HepG2 (cell line): ENCODE data around the gene AGRN. TPM values are rescaled to one million over a fixed set of nuclear protein-coding genes. Genes with fewer than 3 reads are reported as not detected.

Experiments used
- ATAC-seq: fragments of 200-7000 bp; cut with Tn5 transposase; 3 replicates; pipeline ENCODE4 v1.9.1; 2020; ENCODE audit warnings: mild to moderate bottlenecking, moderate library complexity
- BruUV-seq: library from RNA; stranded (reverse); fragments of 400-500 nt; replicated peaks from 2 replicates; lab custom pipeline; 2021; lab: Mats Ljungman, UMichigan
- CTCF ChIA-PET: fragments of 300-600 bp; formaldehyde crosslinking; extraction: SDS; loops from one replicate; lab custom pipeline; 2021; ENCODE audit warnings: low total read pairs, inconsistent platforms, low intra/inter-chr PET ratio; lab: Yijun Ruan, JAX
- POLR2A ChIA-PET: fragments of 350-600 bp; sonication (Branson Sonifier 250); formaldehyde crosslinking; loops from one replicate; lab custom pipeline; 2020; ENCODE audit warnings: antibody characterized with exemption, inconsistent platforms; lab: Yijun Ruan, JAX
- DNase-seq: peaks from one replicate; pipeline ENCODE4 v3.0.0-alpha.2; 2015; ENCODE audit warnings: low spot score
- FAIRE-seq: peaks from 3 replicates; lab custom pipeline; 2011; peaks lifted over from hg19 to GRCh38; lab: Jason Lieb, UNC
- H2AFZ ChIP-seq: one replicate; pipeline ENCODE4 v1.6.1; 2011; ENCODE audit warnings: low read length, inconsistent platforms
- H3K27ac ChIP-seq: fragments of 300-600 bp; 3 replicates; pipeline ENCODE4 v1.8.0; 2011; ENCODE audit warnings: mixed run types, mild to moderate bottlenecking, mixed read lengths, low read length, inconsistent platforms; ENCODE audit not compliant: insufficient read depth; ENCODE audit errors: extremely low read length
- H3K27me3 ChIP-seq, 2 experiments: fragments of 200-600 bp in 1 of 2; 2 replicates in 1 of 2; 3 replicates in 1 of 2; pipeline versions ENCODE4 v1.6.0 to v1.8.0; 2011; ENCODE audit warnings: low read length in 2 of 2, mild to moderate bottlenecking in 2 of 2, moderate library complexity in 2 of 2, inconsistent platforms in 1 of 2; ENCODE audit not compliant: insufficient read depth in 2 of 2, control insufficient read depth in 1 of 2
- H3K36me3 ChIP-seq, 2 experiments: fragments of 200-600 bp in 1 of 2; replicated peaks in 1 of 2; 2 replicates in 1 of 2; 3 replicates in 1 of 2; pipeline versions ENCODE4 v1.5.1 to v1.8.0; 2011; ENCODE audit warnings: low read length in 2 of 2, inconsistent platforms in 1 of 2; ENCODE audit not compliant: insufficient read depth in 2 of 2, control insufficient read depth in 1 of 2
- H3K4me1 ChIP-seq: 2 replicates; pipeline ENCODE4 v1.5.1; 2012; ENCODE audit warnings: low read length, inconsistent platforms; ENCODE audit not compliant: insufficient read depth
- H3K4me2 ChIP-seq: 2 replicates; pipeline ENCODE4 v1.6.0; 2011; ENCODE audit warnings: low read depth, low read length, inconsistent platforms
- H3K4me3 ChIP-seq, 3 experiments: fragments of 200-600 bp in 1 of 3; sonication (generic), shearing (Covaris generic) in 1 of 3; replicated peaks in 1 of 3; 2 replicates each; pipeline ENCODE4 v1.5.1; 2011 to 2016; ENCODE audit warnings: low read length in 3 of 3, inconsistent platforms in 2 of 3, low read depth in 2 of 3, mild to moderate bottlenecking in 2 of 3, control low read depth in 1 of 3, mixed read lengths in 1 of 3; ENCODE audit not compliant: insufficient read depth in 1 of 3
- H3K79me2 ChIP-seq: one replicate; pipeline ENCODE4 v1.6.1; 2011; ENCODE audit warnings: low read length, inconsistent platforms; ENCODE audit not compliant: insufficient read depth
- H3K9ac ChIP-seq: 2 replicates; pipeline ENCODE4 v1.6.0; 2011; ENCODE audit warnings: mild to moderate bottlenecking, low read depth, low read length, inconsistent platforms; ENCODE audit not compliant: insufficient read depth
- H3K9me3 ChIP-seq: 2 replicates; pipeline ENCODE4 v1.5.1; 2012; ENCODE audit warnings: mild to moderate bottlenecking, low read length
- H4K20me1 ChIP-seq: 2 replicates; pipeline ENCODE4 v1.6.0; 2011; ENCODE audit warnings: inconsistent platforms, mild to moderate bottlenecking, low read length, moderate library complexity; ENCODE audit not compliant: insufficient read depth
- AGO2 ChIP-seq: fragments of 200-400 bp; formaldehyde crosslinking; optimal IDR thresholded peaks from 2 replicates; pipeline ENCODE3; 2017; ENCODE audit warnings: mild to moderate bottlenecking, low read depth, low read length, moderate library complexity
- AKAP8 ChIP-seq: sonication (generic); formaldehyde crosslinking; IDR thresholded peaks from 2 replicates; pipeline ENCODE4 v1.5.1; 2020; ENCODE audit warnings: mild to moderate bottlenecking, missing genetic modification reagents
- PITX1 ChIP-seq: sonication (generic); formaldehyde crosslinking; IDR thresholded peaks from 2 replicates; pipeline ENCODE4 v1.5.1; 2020; ENCODE audit warnings: mild to moderate bottlenecking, missing genetic modification reagents
- POLR2G ChIP-seq: fragments of 200-400 bp; formaldehyde crosslinking; IDR thresholded peaks from 2 replicates; pipeline ENCODE4 v1.6.1; 2018; ENCODE audit warnings: mild to moderate bottlenecking, low read depth, low read length, moderate library complexity
- RXRB ChIP-seq: IDR thresholded peaks from 2 replicates; pipeline ENCODE4 v1.6.1; 2016; ENCODE audit warnings: borderline replicate concordance, missing genetic modification reagents, missing compliant biosample characterization
- ZBTB40 ChIP-seq, 2 experiments: fragments of 450-650 bp in 1 of 2; sonication (generic) in 1 of 2; formaldehyde crosslinking in 1 of 2; IDR thresholded peaks; 2 replicates each; pipeline versions ENCODE4 v1.6.1 to v1.8.0; 2016 to 2022; ENCODE audit warnings: antibody characterized with exemption in 1 of 2, mild to moderate bottlenecking in 1 of 2, missing genetic modification reagents in 1 of 2
- ZNF333 ChIP-seq: sonication (generic); formaldehyde crosslinking; IDR thresholded peaks from 2 replicates; pipeline ENCODE4 v1.4.0; 2020; ENCODE audit warnings: mild to moderate bottlenecking, missing genetic modification reagents, borderline replicate concordance
- ZNF589 ChIP-seq: sonication (generic); formaldehyde crosslinking; conservative IDR thresholded peaks from 2 replicates; pipeline ENCODE4 v1.8.0; 2022; ENCODE audit warnings: mild to moderate bottlenecking, moderate library complexity, missing genetic modification reagents
- WGBS: methylation state at CpG from one replicate; pipeline ENCODE4 v1.1.6; 2017; ENCODE audit warnings: low lambda C conversion rate; 5-methylcytosine and 5-hydroxymethylcytosine counted together
- in situ Hi-C: cut with HindIII; loops from 2 replicates; pipeline ENCODE4 v1.10.0; 2017; ENCODE audit warnings: low pct_unique_long_range_greater_than_20kb; ENCODE audit not compliant: extremely low pct_ligation_motif_present
- intact Hi-C: fragments of 100-400 bp; cut with micrococcal nuclease; formaldehyde crosslinking; loops from one replicate; pipeline ENCODE4 v1.10.0; 2022; ENCODE audit not compliant: unreplicated experiment
- polyA plus RNA-seq, 8 experiments: library from polyadenylated mRNA; depleted of rRNA in 3 of 8; stranded (reverse) in 7 of 8; unstranded in 1 of 8; fragments of >200 nt; fragmentation: Illumina TruSeq in 4 of 8; extraction: Trizol in 4 of 8; gene quantifications; 2 replicates each; pipeline versions ENCODE4 v1.2.1 to v1.2.3, GENCODE V29; 2011 to 2016; ENCODE audit warnings: low read depth in 4 of 8, missing spikeins in 1 of 8, mixed read lengths in 1 of 8; ENCODE audit not compliant: insufficient read depth in 1 of 8
- total RNA-seq, 5 experiments: library from RNA; depleted of rRNA; stranded (reverse); fragments of >200 nt; fragmentation: Illumina TruSeq; extraction: Trizol; gene quantifications; 2 replicates each; pipeline ENCODE4 v1.2.3, GENCODE V29; 2016; ENCODE audit warnings: low read depth in 1 of 5

The AGRN gene
- total and polyA plus RNA-seq, 2 of the 13 experiments (the other 11 are each of a cell fraction or from before 2014, with no cell fraction given) = 29.8 to 65.2 TPM

DNA sequence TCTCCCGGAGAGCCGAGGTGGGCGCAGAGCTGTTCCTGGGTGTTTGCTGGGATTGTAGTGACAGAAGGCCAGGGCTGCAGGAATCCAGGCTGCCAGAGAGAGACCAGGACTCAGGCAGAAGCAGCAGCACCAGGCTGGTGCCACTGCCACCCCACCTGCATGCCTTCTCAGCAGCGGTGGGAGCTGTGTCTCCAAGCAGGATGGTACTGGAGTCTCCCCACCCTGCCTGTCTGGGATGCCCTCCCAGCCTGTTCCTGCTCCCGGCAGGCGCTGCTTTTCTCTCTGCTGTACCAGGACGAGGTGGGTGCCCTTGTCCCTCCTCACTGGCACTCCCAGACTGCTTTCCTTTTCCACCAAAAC, 15.5 kb upstream of the AGRN start:
- Histone ChIP-seq H2AFZ (no peak overlapping the region), H3K4me3 (peak overlapping the region in 2 of 3 experiments; percentile 70 to 77; a peak in 4 of 6 replicates), H3K27me3 (no peaks in the 10 kb centered on the region), H3K9ac (peak overlapping the region; percentile 77), H3K4me2 (peak overlapping the region; percentile 87), H3K36me3 (no peaks in the 10 kb centered on the region), H3K79me2 (peaks cover 14% of the 10 kb centered on the region), H3K27ac (peak overlapping the region; percentile 88), H3K4me1 (peaks cover 54% of the 10 kb centered on the region)
- no peak for FAIRE-seq
- WGBS = 73% methylated on average over 6 of the region's 7 CpGs
- POLR2A ChIA-PET = interaction anchor here (1.0 to 4.1 kb wide), 5 partner anchors 9 to 60 kb away, joined by 3 to 61 read pairs (median 7); partner anchors contain the start of genes AGRN and ISG15
- in situ Hi-C loops = no loop called here
- DNase-seq = no peak
- BruUV-seq = no TSS peak
- 0 out of 2 replicates have a peak, but pooled peaks have one; percentile 64 for TF ChIP-seq ZNF333
- 0 out of 2 replicates have a peak, but pooled peaks have one; percentile 1 for TF ChIP-seq PITX1
- no peak for TF ChIP-seq ZBTB40 (IDR thresholded peaks at IDR 0.05)
- TF ChIP-seq ZBTB40 (CRISPR knock-in tag; IDR thresholded peaks at IDR 0.05) = no peak
- peak; percentile 40 for TF ChIP-seq AGO2
- no peak for TF ChIP-seq RXRB (CRISPR knock-in tag)
- 0 out of 2 replicates have a peak, but pooled peaks have one; percentile 11 for TF ChIP-seq POLR2G
- peak; percentile 65; the same call in 1 of the 2 replicates for TF ChIP-seq AKAP8 (CRISPR knock-in tag)
- 0 out of 2 replicates have a peak, but pooled peaks have one; percentile 5 for TF ChIP-seq ZNF589
- TF ChIP-seq, all 625 proteins: peak for 6
- Histone ChIP-seq H4K20me1 (no peaks in the 10 kb centered on the region), H3K9me3 (no peaks in the 10 kb centered on the region)
- CTCF ChIA-PET = no interaction called here
- intact Hi-C loops = loop anchor here (10.0 kb wide), 1 partner anchor 230 kb away; the partner anchor contains the start of genes B3GALT6 and SDF4
- no peak for ATAC-seq
